Smooth muscle cell of the pulmonary artery (primary cell): ENCODE data around the gene TSPAN13. TPM values are rescaled to one million over a fixed set of nuclear protein-coding genes. Genes with fewer than 3 reads are reported as not detected.

ENCODE experiments used
- total RNA-seq: library from RNA; depleted of rRNA; stranded (reverse); fragments of >200 nt; gene quantifications from 2 replicates; pipeline ENCODE4 v1.2.3, GENCODE V29; 2014

The TSPAN13 gene
- total RNA-seq, result 5.8 and 6.9 TPM in 2 replicates

GRCh38 chr7:16753102-16753931, at the start of gene TSPAN13:
Gene TSPAN13, plus strand, starts transcription at chr7:16753755. Its CDS starts 213 bp downstream, at chr7:16753968.

DNA sequence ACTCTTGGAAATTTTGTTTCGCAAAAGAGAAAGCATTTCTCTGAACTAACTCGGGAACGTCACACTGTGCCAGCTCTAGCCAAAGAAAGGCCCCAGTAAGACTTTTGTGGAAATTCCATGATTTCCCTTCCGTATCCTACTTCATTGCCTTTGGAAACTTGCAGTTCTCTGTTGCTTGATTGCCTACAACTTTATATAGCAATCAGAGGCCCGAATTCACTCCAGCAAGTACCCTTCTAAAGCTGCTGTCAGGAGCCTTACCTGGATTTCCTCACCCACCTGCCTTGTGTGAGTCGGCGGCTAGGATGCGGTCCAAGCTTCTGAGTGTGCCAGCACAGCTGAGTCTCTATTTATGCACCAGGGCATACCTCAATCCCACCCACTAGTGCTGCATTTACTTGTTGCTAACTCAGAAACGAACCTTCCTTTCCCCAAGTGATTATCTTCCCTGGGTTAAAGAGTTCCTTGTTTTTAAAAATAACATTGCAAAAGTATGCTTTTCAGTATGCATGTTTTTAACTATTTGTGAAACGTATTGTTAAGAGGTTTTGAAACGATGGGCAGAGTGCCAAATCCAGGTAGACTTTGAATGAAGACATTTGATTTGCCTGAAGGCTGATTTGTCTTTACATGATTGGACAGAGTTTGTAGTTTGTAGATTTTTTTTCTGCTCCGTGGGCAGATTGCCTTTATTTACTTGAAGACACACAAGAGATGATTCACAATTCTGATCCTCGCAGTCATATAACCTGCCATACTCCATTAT, 51.3 kb downstream of the TSPAN13 start, which contains the start of gene AGR2:
Gene AGR2 (minus strand): TSS at position 326 of the 766 bp plus-strand sequence. CDS start 3,203 bp downstream, outside the sequence.

Other genes with a start within 250 kb of the TSPAN13 start
- not detected in 2 replicates for gene LRRC72, start 226.9 kb upstream of the TSPAN13 start, total RNA-seq
- gene ANKMY2, start 108.0 kb upstream of the TSPAN13 start, total RNA-seq, result 17.0 and 26.7 TPM in 2 replicates
- gene BZW2, start 107.6 kb upstream of the TSPAN13 start, total RNA-seq, result 35.0 and 43.5 TPM in 2 replicates
- not detected in 2 replicates for gene AGR2, start 51.2 kb downstream of the TSPAN13 start, total RNA-seq
- not detected in 2 replicates for gene AGR3, start 128.2 kb downstream of the TSPAN13 start, total RNA-seq